Measurements from ENCODE around the gene SCUBE1. TPM values are rescaled to one million over a fixed set of nuclear protein-coding genes. Genes with fewer than 3 reads are reported as not detected.

Gene SCUBE1
- total RNA-seq, 4 donors from 2014 or later: 0.68 to 6.4 (median 1.7) TPM

GRCh38 chr22:43166132-43166930, 176.8 kb downstream of the SCUBE1 start:
- Histone ChIP-seq H3K36me3 (no peaks in the 10 kb centered on the region), H3K27ac (no peak overlapping the region), H3K4me1 (peaks cover 0 to 30% (median 21%) of the 10 kb centered on the region in 4 donors), H3K27me3 (no peaks in the 10 kb centered on the region), H3K4me3 (no peak overlapping the region), H3K9me3 (no peaks in the 10 kb centered on the region)
- in situ Hi-C loops (cut with MboI; ENCODE audit: low pct_ligation_motif_present in 1 of 4, low pct_unique_long_range_greater_than_20kb in 1 of 4, low sequenced_read_pairs in 3 of 4) (no loop called here), intact Hi-C loops (cut with DNase I; ENCODE audit: low total_unique reads) (no loop called here)
- DNase-seq: no peak
- no peak for TF ChIP-seq CTCF (IDR thresholded peaks at IDR 0.05)
- 0 to 87% methylated on average over 1 to 22 of the region's 23 CpGs for WGBS, 2 donors (ENCODE audit: low coverage in 1 of 2)

GRCh38 chr22:43164636-43165035, 178.5 kb downstream of the SCUBE1 start:
- no peak for DNase-seq
- H3K27ac ChIP-seq: no peak overlapping the region
- WGBS, 2 donors (ENCODE audit: low coverage in 1 of 2): 46 to 60% methylated on average over 7 to 16 of the region's 16 CpGs

GRCh38 chr22:43163241-43163795, 179.9 kb downstream of the SCUBE1 start:
- Histone ChIP-seq H3K27ac (peak overlapping the region in 3 of 4 donors; percentile 18 to 51 (median 45)), H3K4me1 (peaks cover 13 to 37% (median 31%) of the 10 kb centered on the region in 4 donors), H3K27me3 (no peaks in the 10 kb centered on the region), H3K36me3 (no peaks in the 10 kb centered on the region), H3K9me3 (no peaks in the 10 kb centered on the region), H3K4me3 (no peak overlapping the region)
- intact Hi-C loops (cut with DNase I; ENCODE audit: low total_unique reads): no loop called here
- DNase-seq: no peak
- in situ Hi-C loops (cut with MboI; ENCODE audit: low pct_ligation_motif_present in 1 of 4, low pct_unique_long_range_greater_than_20kb in 1 of 4, low sequenced_read_pairs in 3 of 4): no loop called here
- TF ChIP-seq POLR2AphosphoS5 (IDR thresholded peaks at IDR 0.05): no peak
- TF ChIP-seq POLR2A (IDR thresholded peaks at IDR 0.05): no peak
- no peak for TF ChIP-seq EP300 (IDR thresholded peaks at IDR 0.05; ENCODE audit: low read depth)
- TF ChIP-seq CTCF (IDR thresholded peaks at IDR 0.05): no peak
- WGBS, 2 donors (ENCODE audit: low coverage in 1 of 2): 69% methylated on average over 13 of the region's 18 CpGs; no CpG with 5 or more reads in 1 of the 2 donors

More at GRCh38 chr22:43164636-43165035, 178.5 kb downstream of the SCUBE1 start:
- no peaks in the 10 kb centered on the region for H3K36me3 ChIP-seq
- no peaks in the 10 kb centered on the region for H3K27me3 ChIP-seq
- intact Hi-C loops (cut with DNase I; ENCODE audit: low total_unique reads): no loop called here
- H3K4me1 ChIP-seq: peaks cover 4 to 27% (median 20%) of the 10 kb centered on the region in 4 donors
- H3K4me3 ChIP-seq: no peak overlapping the region
- no peak for TF ChIP-seq POLR2A (IDR thresholded peaks at IDR 0.05)
- TF ChIP-seq CTCF (IDR thresholded peaks at IDR 0.05): no peak
- no peak for TF ChIP-seq POLR2AphosphoS5 (IDR thresholded peaks at IDR 0.05)
- no peak for TF ChIP-seq EP300 (IDR thresholded peaks at IDR 0.05; ENCODE audit: low read depth)
- in situ Hi-C loops (cut with MboI; ENCODE audit: low pct_ligation_motif_present in 1 of 4, low pct_unique_long_range_greater_than_20kb in 1 of 4, low sequenced_read_pairs in 3 of 4): no loop called here
- H3K9me3 ChIP-seq: no peaks in the 10 kb centered on the region

GRCh38 chr22:43162412-43163150, 180.6 kb downstream of the SCUBE1 start:
- H3K4me3 ChIP-seq: no peak overlapping the region
- DNase-seq: no peak
- WGBS, 2 donors (ENCODE audit: low coverage in 1 of 2): 94% methylated on average over 17 of the region's 24 CpGs; no CpG with 5 or more reads in 1 of the 2 donors

More at GRCh38 chr22:43162412-43163150, 180.6 kb downstream of the SCUBE1 start:
- H3K4me1 ChIP-seq: peaks cover 13 to 44% (median 39%) of the 10 kb centered on the region in 4 donors
- H3K27me3 ChIP-seq: no peaks in the 10 kb centered on the region
- H3K36me3 ChIP-seq: no peaks in the 10 kb centered on the region
- in situ Hi-C loops (cut with MboI; ENCODE audit: low pct_ligation_motif_present in 1 of 4, low pct_unique_long_range_greater_than_20kb in 1 of 4, low sequenced_read_pairs in 3 of 4): no loop called here
- no peaks in the 10 kb centered on the region for H3K9me3 ChIP-seq
- H3K27ac ChIP-seq: peak overlapping the region in 1 of 4 donors; percentile 45
- TF ChIP-seq POLR2AphosphoS5 (IDR thresholded peaks at IDR 0.05): no peak
- no peak for TF ChIP-seq CTCF (IDR thresholded peaks at IDR 0.05)
- no peak for TF ChIP-seq EP300 (IDR thresholded peaks at IDR 0.05; ENCODE audit: low read depth)
- no peak for TF ChIP-seq POLR2A (IDR thresholded peaks at IDR 0.05)
- intact Hi-C loops (cut with DNase I; ENCODE audit: low total_unique reads): no loop called here
